GM12878 (cell line): ENCODE results near the gene SLF1.

Source experiments
- BMI1 ChIP-seq: fragments of 450-650 bp; IDR thresholded peaks from 2 replicates; pipeline ENCODE4 v1.6.1; 2016; ENCODE audit warnings: mild to moderate bottlenecking, moderate library complexity, borderline replicate concordance
- EP300 ChIP-seq, 2 experiments: fragments of 150-350 bp in 1 of 2; IDR thresholded peaks; 2 replicates each; pipeline ENCODE4 v1.6.1; 2011 to 2012; ENCODE audit warnings: low read depth in 2 of 2, low read length in 2 of 2, borderline replicate concordance in 1 of 2, improper control_type of control experiment in 1 of 2, inconsistent platforms in 1 of 2; ENCODE audit not compliant: control insufficient read depth in 1 of 2
- EZH2 ChIP-seq: IDR thresholded peaks from 2 replicates; pipeline ENCODE4 v1.6.1; 2012; ENCODE audit warnings: low read depth, mild to moderate bottlenecking, control low read depth, inconsistent platforms, low read length, borderline replicate concordance; ENCODE audit not compliant: control insufficient read depth
- JUNB ChIP-seq: IDR thresholded peaks from 2 replicates; pipeline ENCODE4 v1.6.1; 2016; ENCODE audit warnings: antibody characterized with exemption, mild to moderate bottlenecking
- POLR2A ChIP-seq: IDR thresholded peaks from 2 replicates; pipeline ENCODE4 v1.6.1; 2011; ENCODE audit warnings: low read depth, mild to moderate bottlenecking, low read length
- POLR2AphosphoS5 ChIP-seq: IDR thresholded peaks from 2 replicates; pipeline ENCODE4 v1.6.1; 2011; ENCODE audit warnings: mild to moderate bottlenecking, low read length, inconsistent platforms
- RFX5 ChIP-seq: IDR thresholded peaks from 2 replicates; pipeline ENCODE4 v1.6.1; 2011; ENCODE audit warnings: low read depth, low read length, improper control_type of control experiment
- TAF1 ChIP-seq: IDR thresholded peaks from 2 replicates; pipeline ENCODE4 v1.6.1; 2011; ENCODE audit warnings: mild to moderate bottlenecking, low read depth, low read length, borderline replicate concordance
- ZZZ3 ChIP-seq: IDR thresholded peaks from 2 replicates; pipeline ENCODE4 v1.6.1; 2011; ENCODE audit warnings: low read depth; ENCODE audit not compliant: control insufficient read depth, insufficient read length
- TF ChIP-seq, protein P1 (sequence below), 3 experiments: IDR thresholded peaks in 2 of 3; conservative IDR thresholded peaks in 1 of 3; 2 replicates each; pipeline ENCODE4 v1.5.1; 2011; ENCODE audit warnings: low read depth in 3 of 3, low read length in 3 of 3, mild to moderate bottlenecking in 3 of 3, control low read depth in 2 of 3, moderate library complexity in 2 of 3, inconsistent platforms in 1 of 3, mixed read lengths in 1 of 3; ENCODE audit not compliant: control insufficient read depth in 2 of 3, insufficient read depth in 1 of 3; ENCODE audit errors: extremely low read depth in 1 of 3
- TF ChIP-seq, protein P2 (sequence below): fragments of 450-650 bp; IDR thresholded peaks from 2 replicates; pipeline ENCODE4 v1.6.1; 2014; ENCODE audit warnings: mild to moderate bottlenecking

DNA sequence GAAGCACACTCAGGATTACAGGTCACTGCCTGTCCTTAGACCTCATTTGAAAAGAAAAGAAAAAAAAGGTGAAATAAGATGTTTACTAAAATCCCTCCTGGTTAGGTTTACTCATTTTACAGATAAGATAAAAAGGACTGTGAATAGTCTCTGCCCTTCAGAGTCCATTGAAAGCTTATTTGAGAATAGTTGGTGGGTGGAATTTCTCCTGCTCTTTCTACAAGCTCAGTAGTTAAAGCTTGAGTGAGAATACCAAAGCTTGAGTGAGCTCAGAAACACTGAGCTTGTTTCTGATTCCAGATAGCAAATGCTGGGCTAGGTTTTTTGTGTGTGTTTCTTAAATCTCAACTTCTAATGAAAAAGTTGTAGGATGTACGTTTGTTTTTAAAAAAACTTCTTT is 106.7 kb downstream of the SLF1 start:
- TF ChIP-seq JUNB (no peak), BMI1 (no peak), POLR2A (no peak), RFX5 (no peak), TAF1 (no peak), EP300 (IDR thresholded peaks at IDR 0.05; ENCODE audit: borderline replicate concordance in 1 of 2, control insufficient read depth in 1 of 2, low read depth in 2 of 2, low read length in 2 of 2) (no peak), EZH2 (no peak), POLR2AphosphoS5 (no peak), ZZZ3 (no peak)
- TF ChIP-seq, protein P1, sequence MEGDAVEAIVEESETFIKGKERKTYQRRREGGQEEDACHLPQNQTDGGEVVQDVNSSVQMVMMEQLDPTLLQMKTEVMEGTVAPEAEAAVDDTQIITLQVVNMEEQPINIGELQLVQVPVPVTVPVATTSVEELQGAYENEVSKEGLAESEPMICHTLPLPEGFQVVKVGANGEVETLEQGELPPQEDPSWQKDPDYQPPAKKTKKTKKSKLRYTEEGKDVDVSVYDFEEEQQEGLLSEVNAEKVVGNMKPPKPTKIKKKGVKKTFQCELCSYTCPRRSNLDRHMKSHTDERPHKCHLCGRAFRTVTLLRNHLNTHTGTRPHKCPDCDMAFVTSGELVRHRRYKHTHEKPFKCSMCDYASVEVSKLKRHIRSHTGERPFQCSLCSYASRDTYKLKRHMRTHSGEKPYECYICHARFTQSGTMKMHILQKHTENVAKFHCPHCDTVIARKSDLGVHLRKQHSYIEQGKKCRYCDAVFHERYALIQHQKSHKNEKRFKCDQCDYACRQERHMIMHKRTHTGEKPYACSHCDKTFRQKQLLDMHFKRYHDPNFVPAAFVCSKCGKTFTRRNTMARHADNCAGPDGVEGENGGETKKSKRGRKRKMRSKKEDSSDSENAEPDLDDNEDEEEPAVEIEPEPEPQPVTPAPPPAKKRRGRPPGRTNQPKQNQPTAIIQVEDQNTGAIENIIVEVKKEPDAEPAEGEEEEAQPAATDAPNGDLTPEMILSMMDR (IDR thresholded peaks at IDR 0.05 in 2 of 3, conservative IDR thresholded peaks at IDR 0.05 in 1 of 3; ENCODE audit: control insufficient read depth in 2 of 3, extremely low read depth in 1 of 3, insufficient read depth in 1 of 3, low read depth in 3 of 3, low read length in 3 of 3): no peak
- TF ChIP-seq, protein P2, sequence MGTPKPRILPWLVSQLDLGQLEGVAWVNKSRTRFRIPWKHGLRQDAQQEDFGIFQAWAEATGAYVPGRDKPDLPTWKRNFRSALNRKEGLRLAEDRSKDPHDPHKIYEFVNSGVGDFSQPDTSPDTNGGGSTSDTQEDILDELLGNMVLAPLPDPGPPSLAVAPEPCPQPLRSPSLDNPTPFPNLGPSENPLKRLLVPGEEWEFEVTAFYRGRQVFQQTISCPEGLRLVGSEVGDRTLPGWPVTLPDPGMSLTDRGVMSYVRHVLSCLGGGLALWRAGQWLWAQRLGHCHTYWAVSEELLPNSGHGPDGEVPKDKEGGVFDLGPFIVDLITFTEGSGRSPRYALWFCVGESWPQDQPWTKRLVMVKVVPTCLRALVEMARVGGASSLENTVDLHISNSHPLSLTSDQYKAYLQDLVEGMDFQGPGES: no peak
